ENCODE results near the gene NBEAL1.
"Not testable (repeated sequence)": the region's sequence is repeated elsewhere in the genome, so short reads cannot be mapped to it uniquely, and the experiment has no call there.

NBEAL1 gene

GRCh38 chr2:203014456-203015199, at the start of gene NBEAL1:
TSS of gene NBEAL1 (plus strand) at chr2:203014875. CDS start at chr2:203016385, 1,510 bp downstream.
- peak; percentile 98 for DNase-seq (ENCODE audit: low read depth)

DNA sequence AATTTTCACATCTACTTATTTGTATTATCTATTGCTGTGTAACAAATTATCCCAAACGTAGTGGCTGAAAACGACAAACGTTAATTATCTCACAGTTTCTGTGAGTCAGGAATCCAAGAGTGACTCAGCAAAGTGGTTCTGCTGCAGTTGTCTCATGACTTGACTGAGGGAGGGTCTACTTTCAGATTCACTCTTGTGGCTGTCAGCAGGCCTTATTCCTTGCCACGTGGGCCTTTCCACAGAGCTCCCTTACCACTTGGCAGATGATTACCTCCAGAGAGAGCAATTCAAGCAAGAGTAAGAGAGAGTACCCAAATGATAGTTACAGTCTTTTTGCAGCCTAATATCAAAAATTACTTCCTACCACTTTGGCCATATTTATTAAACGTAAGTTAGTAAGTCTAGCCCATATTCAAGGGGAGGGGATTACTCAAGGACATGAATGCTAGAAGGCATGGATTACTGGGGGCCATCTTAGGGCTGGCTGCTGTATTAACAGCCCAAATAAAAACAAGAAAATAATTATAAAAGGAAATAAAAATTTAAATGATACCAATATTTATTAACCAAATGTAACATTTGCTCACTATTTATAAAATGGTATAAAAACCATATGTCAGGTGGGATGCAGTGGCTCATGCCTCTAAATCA, 48.7 kb upstream of the NBEAL1 start:
- peak; percentile 43 for DNase-seq (ENCODE audit: low read depth)

DNA sequence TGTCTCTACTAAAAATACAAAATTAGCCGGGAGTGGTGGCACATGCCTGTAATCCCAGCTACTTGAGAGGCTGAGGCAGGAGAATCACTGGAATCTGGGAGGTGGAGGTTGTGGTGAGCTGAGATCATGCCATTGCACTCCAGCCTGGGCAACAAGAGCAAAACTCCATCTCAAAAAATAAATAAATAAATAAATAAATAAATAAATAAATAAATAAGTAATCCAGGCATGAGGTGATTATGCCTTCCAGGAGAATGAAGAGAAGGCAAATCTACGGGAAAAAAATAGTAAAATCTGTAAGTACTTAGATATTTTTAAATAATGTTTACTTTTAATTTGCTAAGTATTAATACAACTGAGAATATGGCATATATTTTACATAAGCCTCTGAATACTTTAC, 45.3 kb upstream of the NBEAL1 start:
- DNase-seq (ENCODE audit: low read depth) = not testable (repeated sequence)

GRCh38 chr2:202976809-202977208, 37.9 kb upstream of the NBEAL1 start:
- no peak for DNase-seq (ENCODE audit: low read depth)

GRCh38 chr2:202982779-202983491, 31.7 kb upstream of the NBEAL1 start:
- DNase-seq (ENCODE audit: low read depth) = no peak

DNA sequence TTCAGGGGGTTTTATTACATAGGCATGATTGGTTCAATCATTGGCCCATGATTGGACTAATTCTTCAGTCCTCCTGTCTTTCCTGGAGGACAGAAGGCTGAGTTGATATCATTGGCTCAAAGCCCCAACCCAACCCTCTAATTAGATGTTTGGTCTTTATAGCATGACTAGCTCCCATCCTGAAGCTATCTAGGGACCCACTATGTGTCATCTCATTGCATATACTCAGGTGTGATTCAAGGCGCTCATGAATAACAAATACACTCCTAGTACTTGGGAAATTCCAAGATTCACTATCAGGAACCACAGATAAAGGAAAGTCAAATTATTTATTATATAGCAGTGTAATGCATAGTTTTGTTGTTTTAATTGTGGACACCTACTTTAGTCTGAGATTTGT, 24.9 kb upstream of the NBEAL1 start:
- no peak for DNase-seq (ENCODE audit: low read depth)

- DNase-seq (ENCODE audit: low read depth) = no peak
Observed at GRCh38 chr2:202990501-202990900, 24.2 kb upstream of the NBEAL1 start.

- not testable (repeated sequence) for DNase-seq (ENCODE audit: low read depth)
Observed at GRCh38 chr2:202997113-202997512, 17.6 kb upstream of the NBEAL1 start.

- DNase-seq (ENCODE audit: low read depth) = no peak
Observed at GRCh38 chr2:203002054-203002821, 12.4 kb upstream of the NBEAL1 start.

DNA sequence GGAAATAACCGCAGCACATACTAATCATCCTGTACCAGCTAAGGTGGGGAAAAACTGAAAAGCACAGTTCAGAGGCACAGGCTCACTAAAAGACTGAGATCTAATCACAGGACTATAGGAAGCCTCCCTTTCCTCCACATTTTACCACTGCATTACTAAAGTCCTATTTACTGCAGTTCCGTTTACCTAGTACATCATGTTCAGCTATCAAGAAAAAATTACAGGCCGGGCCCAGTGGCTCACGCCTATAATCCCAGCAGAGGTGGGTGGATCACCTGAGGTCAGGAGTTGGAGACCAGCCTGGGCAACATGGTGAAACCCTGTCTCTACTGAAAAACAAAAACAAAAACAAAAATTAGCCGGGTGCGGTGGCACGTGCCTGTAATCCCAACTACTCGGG, 11.0 kb upstream of the NBEAL1 start:
- DNase-seq (ENCODE audit: low read depth) = no peak

DNA sequence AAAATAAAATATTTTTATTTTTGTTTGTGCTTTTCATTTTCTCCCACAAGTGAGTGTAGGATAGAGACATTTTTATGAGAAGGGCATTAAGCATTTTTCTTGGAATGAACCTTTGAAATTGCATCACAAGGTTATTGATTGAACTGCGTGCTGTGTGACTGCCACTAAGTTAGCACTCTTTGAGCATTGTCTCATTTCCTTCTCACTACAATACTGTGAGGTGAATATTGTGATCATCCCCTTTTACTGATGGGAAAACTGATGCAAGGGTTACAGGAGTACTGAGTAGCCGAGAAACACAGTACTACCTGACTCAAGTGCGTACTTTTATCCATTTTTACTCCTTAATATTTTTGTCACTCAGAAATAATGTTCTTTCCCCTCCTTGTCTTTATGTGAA, 2.0 kb downstream of the NBEAL1 start:
- DNase-seq (ENCODE audit: low read depth) = no peak

GRCh38 chr2:203018181-203018580, 3.5 kb downstream of the NBEAL1 start:
- peak; percentile 25 for DNase-seq (ENCODE audit: low read depth)

DNA sequence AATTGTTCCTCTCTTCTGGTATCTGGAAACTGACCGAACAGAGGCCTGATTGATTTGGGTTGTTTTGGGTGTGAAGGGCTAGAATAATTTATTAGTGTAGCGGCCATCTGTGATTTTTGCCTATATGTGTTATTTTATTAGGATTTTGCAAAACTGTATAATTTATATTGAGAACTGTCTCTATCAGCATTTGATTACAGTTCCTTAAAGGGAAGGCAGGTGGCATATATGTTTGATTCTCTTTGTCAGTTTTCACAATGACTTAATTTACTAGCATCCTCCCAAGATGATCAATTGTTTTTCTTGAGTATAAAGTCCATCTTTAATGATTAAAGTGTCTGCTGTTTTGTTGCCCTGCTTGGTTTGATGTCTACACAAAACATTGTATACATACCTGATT, 4.5 kb downstream of the NBEAL1 start:
- DNase-seq (ENCODE audit: low read depth) = no peak

GRCh38 chr2:203021991-203022390, 7.3 kb downstream of the NBEAL1 start:
- no peak for DNase-seq (ENCODE audit: low read depth)

- peak; percentile 50 for DNase-seq (ENCODE audit: low read depth)
Observed at GRCh38 chr2:203022751-203023150, 8.1 kb downstream of the NBEAL1 start.

- DNase-seq (ENCODE audit: low read depth) = peak; percentile 27
Observed at GRCh38 chr2:203025592-203025991, 10.9 kb downstream of the NBEAL1 start.

DNA sequence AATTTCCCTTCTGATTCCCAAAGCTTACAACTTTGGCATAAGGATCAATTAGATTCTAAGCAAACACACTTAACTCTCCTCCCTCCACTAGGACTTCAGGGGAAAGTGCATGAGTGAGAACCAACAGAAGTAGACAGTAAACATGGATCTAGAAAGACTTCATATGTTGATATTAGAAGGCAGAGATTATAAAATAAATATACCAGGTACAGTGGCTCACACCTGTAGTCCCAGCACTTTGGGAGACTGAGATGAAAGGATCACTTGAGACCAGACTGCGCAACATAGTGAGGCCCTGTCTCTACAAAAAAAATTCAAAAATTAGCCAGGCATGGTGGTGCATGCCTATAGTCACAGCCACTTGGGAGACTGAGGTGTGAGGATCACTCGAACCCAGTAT, 15.9 kb downstream of the NBEAL1 start:
- no peak for DNase-seq (ENCODE audit: low read depth)

- DNase-seq (ENCODE audit: low read depth) = no peak
Observed at GRCh38 chr2:203030991-203031390, 16.3 kb downstream of the NBEAL1 start.

DNA sequence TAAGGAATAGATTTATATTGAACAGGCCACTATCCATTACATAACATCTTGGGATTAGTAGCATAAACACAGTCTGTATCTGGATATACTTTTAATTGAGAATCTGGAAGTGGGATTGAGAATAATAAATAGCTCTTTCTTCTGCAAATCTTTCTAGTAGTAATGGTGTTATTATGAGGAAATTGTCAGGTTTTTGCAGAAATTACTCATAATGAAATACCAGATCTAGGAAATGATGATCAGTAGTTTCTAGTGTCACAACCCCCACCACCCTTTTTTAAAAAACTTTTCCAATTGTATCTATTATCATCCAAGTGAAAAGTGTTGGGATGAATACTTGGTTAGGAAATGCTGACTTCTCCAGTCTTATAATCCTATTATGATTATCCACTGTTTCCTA, 18.7 kb downstream of the NBEAL1 start:
- no peak for DNase-seq (ENCODE audit: low read depth)

- DNase-seq (ENCODE audit: low read depth) = no peak
Observed at GRCh38 chr2:203035879-203036470, 21.3 kb downstream of the NBEAL1 start.

GRCh38 chr2:203037026-203037425, 22.4 kb downstream of the NBEAL1 start:
- DNase-seq (ENCODE audit: low read depth) = no peak

- DNase-seq (ENCODE audit: low read depth) = no peak
Observed at GRCh38 chr2:203038586-203038985, 23.9 kb downstream of the NBEAL1 start.
